GM18526 (cell line): Measurements from ENCODE around the gene CNOT10.

ENCODE experiments used
- POLR2A ChIP-seq: IDR thresholded peaks from 3 replicates; pipeline ENCODE4 v1.6.1; 2011; ENCODE audit not compliant: insufficient read length; ENCODE audit errors: extremely low read depth

CNOT10 gene

DNA sequence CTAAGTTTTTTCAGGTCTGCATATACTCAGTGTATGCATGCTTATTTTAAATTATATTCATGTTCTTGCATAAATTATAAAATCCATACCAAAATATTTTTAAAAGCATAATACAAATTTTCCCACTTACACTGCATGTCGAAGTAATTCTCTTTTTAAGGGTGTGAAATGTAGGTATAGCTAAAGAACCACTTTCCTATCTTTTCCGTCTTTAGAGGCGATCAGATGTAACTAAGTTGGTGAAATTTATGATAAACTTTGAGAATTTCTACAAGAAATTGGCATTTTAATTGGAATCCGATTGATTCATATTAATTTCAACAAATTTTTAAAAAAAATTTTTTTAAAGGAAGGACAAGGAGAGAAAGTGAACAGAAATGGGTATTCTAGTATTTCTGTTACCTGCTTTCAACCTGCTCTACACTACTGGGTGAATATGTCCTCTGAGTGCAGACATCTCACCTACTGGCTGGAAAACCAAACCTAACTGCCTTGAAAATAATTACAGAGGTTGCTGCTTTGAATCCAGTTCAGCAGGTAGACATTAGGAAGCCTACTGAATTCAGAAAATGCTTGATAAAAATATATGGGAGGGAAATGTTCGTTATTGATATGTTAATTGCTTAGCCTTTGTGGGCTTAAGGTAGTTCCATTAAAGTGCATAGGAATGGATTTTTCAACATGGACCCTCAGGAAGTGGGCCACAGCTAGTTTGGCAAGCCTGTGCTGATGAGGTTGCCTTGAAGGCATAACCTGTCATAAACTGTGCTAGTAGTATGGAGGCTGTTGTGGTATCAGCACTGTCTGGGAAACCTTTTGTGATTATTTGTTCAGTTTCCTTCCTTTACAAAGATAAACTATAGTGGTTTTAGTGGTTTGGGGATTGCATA is 137.9 kb downstream of the CNOT10 start:
- no peak for TF ChIP-seq POLR2A
